Activated B cell treated with CpG ODN at 0.5 μM for 24 hours (primary cell): ENCODE measurements around the gene PLPPR1. TPM values are rescaled to one million over a fixed set of nuclear protein-coding genes. Genes with fewer than 3 reads are reported as not detected.

Experiments
- ATAC-seq: fragments of 200-7000 bp; cut with Tn5 transposase; one replicate; pipeline ENCODE4 v1.10.0; 2021; ENCODE audit warnings: low read depth, mild to moderate bottlenecking, moderate library complexity
- CTCF ChIA-PET: fragments of 350-600 bp; sonication (Branson Sonifier 250); formaldehyde crosslinking; loops from one replicate; lab custom pipeline; 2021; ENCODE audit warnings: antibody characterized with exemption; lab: Charles Lee
- POLR2A ChIA-PET: fragments of 350-600 bp; sonication (Branson Sonifier 250); formaldehyde crosslinking; loops from one replicate; lab custom pipeline; 2021; ENCODE audit warnings: antibody characterized with exemption; lab: Charles Lee
- DNase-seq: peaks from one replicate; pipeline ENCODE4 v3.0.0; 2022
- H3K27ac Mint-ChIP-seq: one replicate; pipeline ENCODE4 v1.8.0; 2020; ENCODE audit warnings: mixed read lengths
- H3K27me3 Mint-ChIP-seq: one replicate; pipeline ENCODE4 v1.8.0; 2021; ENCODE audit warnings: mixed read lengths
- H3K36me3 Mint-ChIP-seq: one replicate; pipeline ENCODE4 v1.8.0; 2021; ENCODE audit warnings: low read depth, mixed read lengths
- H3K4me1 Mint-ChIP-seq: one replicate; pipeline ENCODE4 v1.8.0; 2021; ENCODE audit warnings: mixed read lengths
- H3K4me3 Mint-ChIP-seq: one replicate; pipeline ENCODE4 v1.8.0; 2020; ENCODE audit warnings: mild to moderate bottlenecking, mixed read lengths
- H3K9me3 Mint-ChIP-seq: one replicate; pipeline ENCODE4 v1.8.0; 2020; ENCODE audit warnings: mixed read lengths
- CTCF ChIP-seq: fragments of 200-600 bp; IDR thresholded peaks from one replicate; pipeline ENCODE4 v1.8.0; 2022; ENCODE audit warnings: antibody characterized with exemption, mild to moderate bottlenecking
- intact Hi-C: fragments of 100-400 bp; cut with micrococcal nuclease; formaldehyde crosslinking; loops from one replicate; pipeline ENCODE4 v1.15.1; 2024
- total RNA-seq: library from RNA; stranded (reverse); gene quantifications from 2 replicates; pipeline ENCODE4 v1.2.3, GENCODE V29; 2022

The PLPPR1 gene
- total RNA-seq, 1 donor from 2014 or later: not detected

- intact Hi-C loops: no loop called here
- ATAC-seq (no peak), DNase-seq (no peak)
- Mint-ChIP-seq H3K4me1 (no peaks in the 10 kb centered on the region), H3K27me3 (no peaks in the 10 kb centered on the region), H3K9me3 (no peaks in the 10 kb centered on the region), H3K27ac (no peak overlapping the region), H3K4me3 (no peak overlapping the region), H3K36me3 (no peaks in the 10 kb centered on the region)
- POLR2A ChIA-PET: no interaction called here
- CTCF ChIA-PET: no interaction called here
- TF ChIP-seq CTCF: no peak
Observed at GRCh38 chr9:101139082-101139481, 110.6 kb downstream of the PLPPR1 start.

DNA sequence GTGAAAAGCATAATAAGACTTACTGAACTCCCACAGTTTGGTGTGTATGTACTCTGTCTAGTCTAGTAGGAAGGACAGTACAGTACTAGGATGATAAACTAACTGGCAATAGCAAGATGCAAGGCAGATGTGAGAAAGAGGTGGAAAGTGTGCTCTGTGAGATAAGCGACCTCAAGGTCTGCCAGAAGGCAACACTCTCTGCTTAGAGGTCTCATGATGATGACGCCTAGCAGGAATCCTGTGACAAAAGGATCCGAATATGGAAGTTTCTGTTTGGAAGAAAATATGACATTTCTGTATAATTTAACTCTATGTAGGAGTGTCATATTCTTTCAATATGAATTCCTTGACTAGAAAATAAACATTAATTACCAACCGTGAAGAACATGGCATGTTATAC, 112.2 kb downstream of the PLPPR1 start:
- POLR2A ChIA-PET: no interaction called here
- TF ChIP-seq CTCF: no peak
- H3K27ac Mint-ChIP-seq: no peak overlapping the region
- ATAC-seq (no peak), DNase-seq (no peak)
- H3K27me3 Mint-ChIP-seq: no peaks in the 10 kb centered on the region
- no peaks in the 10 kb centered on the region for H3K36me3 Mint-ChIP-seq
- CTCF ChIA-PET: no interaction called here
- H3K4me1 Mint-ChIP-seq: no peaks in the 10 kb centered on the region
- H3K9me3 Mint-ChIP-seq: no peaks in the 10 kb centered on the region
- H3K4me3 Mint-ChIP-seq: no peak overlapping the region
- intact Hi-C loops: no loop called here

- Mint-ChIP-seq H3K36me3 (no peaks in the 10 kb centered on the region), H3K9me3 (peaks cover 7% of the 10 kb centered on the region), H3K27ac (no peak overlapping the region), H3K4me1 (no peaks in the 10 kb centered on the region), H3K4me3 (no peak overlapping the region), H3K27me3 (no peaks in the 10 kb centered on the region)
- intact Hi-C loops: no loop called here
- DNase-seq (no peak), ATAC-seq (no peak)
- no peak for TF ChIP-seq CTCF
- POLR2A ChIA-PET: no interaction called here
- CTCF ChIA-PET: no interaction called here
Observed at GRCh38 chr9:101146508-101146907, 118.0 kb downstream of the PLPPR1 start.

DNA sequence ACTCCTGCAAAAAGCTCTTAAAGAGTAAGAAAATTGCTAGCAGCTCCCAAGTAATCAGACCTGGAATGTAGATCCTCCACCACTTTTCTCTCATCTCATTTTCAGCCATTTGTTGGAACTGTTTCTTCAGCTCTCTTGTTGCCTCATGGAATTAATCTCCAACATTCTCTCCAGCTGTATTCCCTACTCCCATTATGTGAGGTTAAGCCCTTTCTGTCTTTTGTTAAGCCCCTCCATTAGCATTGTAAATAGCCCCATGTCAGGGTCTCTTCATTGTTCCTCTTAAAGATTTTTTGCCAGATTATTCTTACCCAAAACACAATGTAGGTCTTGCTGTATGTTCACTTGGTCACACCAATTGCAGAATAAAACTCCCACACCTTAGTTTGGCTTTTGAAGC, 119.8 kb downstream of the PLPPR1 start:
- H3K27ac Mint-ChIP-seq: no peak overlapping the region
- intact Hi-C loops: no loop called here

DNA sequence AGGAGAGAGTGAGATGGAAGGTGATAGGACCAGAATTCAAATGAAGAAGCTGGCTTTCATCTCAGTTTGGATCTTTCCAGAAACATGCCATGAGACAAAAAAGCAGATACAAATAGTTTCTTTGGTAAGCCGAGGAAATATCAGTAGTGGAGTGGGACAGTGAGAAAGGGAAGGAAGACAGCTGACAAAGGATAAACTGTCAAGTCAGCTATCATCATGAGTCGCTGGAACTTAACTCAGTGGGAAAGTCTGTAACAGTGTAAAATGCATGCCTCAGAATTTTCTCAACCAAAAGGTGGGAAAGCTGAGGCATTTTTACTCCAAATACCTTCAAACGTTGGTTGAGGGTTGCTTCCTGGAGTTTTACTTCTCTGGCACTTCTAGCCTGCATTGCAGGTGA, 129.8 kb downstream of the PLPPR1 start:
- H3K27me3 Mint-ChIP-seq: no peaks in the 10 kb centered on the region
- no peak overlapping the region for H3K27ac Mint-ChIP-seq
- TF ChIP-seq CTCF: no peak
- intact Hi-C loops: no loop called here
- no peak for DNase-seq
- ATAC-seq: no peak
- ChIA-PET CTCF (no interaction called here), POLR2A (no interaction called here)
- no peaks in the 10 kb centered on the region for H3K36me3 Mint-ChIP-seq
- H3K9me3 Mint-ChIP-seq: no peaks in the 10 kb centered on the region
- H3K4me1 Mint-ChIP-seq: no peaks in the 10 kb centered on the region
- H3K4me3 Mint-ChIP-seq: no peak overlapping the region

More for the DNA sequence above, 119.8 kb downstream of the PLPPR1 start:
- no peaks in the 10 kb centered on the region for H3K4me1 Mint-ChIP-seq
- ATAC-seq (no peak), DNase-seq (no peak)
- no peaks in the 10 kb centered on the region for H3K36me3 Mint-ChIP-seq
- ChIA-PET POLR2A (no interaction called here), CTCF (no interaction called here)
- H3K9me3 Mint-ChIP-seq: peaks cover 7% of the 10 kb centered on the region
- no peak for TF ChIP-seq CTCF
- H3K4me3 Mint-ChIP-seq: no peak overlapping the region
- H3K27me3 Mint-ChIP-seq: no peaks in the 10 kb centered on the region
